ENCODE data around the gene BBS9. TPM values are rescaled to one million over a fixed set of nuclear protein-coding genes. Genes with fewer than 3 reads are reported as not detected.

The BBS9 gene
- total and polyA plus RNA-seq, 2 experiments from 2014 or later: 27.2 to 66.1 TPM

DNA sequence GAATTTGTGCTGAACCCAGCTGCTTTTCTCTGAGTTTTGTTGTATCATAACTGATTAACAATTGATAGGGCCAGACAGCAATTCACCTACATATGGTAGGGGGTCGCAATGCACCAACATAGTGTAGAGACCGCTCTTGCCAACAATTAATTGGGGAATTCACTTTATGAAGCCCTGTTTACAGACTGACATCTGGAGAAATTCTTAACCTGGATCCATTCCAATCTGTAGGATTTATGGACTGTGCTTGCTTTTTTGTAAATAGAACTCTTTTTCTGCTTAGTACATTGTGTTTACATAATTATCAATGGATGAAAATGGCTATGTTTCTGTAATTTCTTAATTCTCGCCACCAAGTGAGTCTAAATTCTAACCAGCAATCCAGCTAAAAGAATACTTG lies 464.2 kb downstream of the BBS9 start (continued):
- TF ChIP-seq, protein P1, sequence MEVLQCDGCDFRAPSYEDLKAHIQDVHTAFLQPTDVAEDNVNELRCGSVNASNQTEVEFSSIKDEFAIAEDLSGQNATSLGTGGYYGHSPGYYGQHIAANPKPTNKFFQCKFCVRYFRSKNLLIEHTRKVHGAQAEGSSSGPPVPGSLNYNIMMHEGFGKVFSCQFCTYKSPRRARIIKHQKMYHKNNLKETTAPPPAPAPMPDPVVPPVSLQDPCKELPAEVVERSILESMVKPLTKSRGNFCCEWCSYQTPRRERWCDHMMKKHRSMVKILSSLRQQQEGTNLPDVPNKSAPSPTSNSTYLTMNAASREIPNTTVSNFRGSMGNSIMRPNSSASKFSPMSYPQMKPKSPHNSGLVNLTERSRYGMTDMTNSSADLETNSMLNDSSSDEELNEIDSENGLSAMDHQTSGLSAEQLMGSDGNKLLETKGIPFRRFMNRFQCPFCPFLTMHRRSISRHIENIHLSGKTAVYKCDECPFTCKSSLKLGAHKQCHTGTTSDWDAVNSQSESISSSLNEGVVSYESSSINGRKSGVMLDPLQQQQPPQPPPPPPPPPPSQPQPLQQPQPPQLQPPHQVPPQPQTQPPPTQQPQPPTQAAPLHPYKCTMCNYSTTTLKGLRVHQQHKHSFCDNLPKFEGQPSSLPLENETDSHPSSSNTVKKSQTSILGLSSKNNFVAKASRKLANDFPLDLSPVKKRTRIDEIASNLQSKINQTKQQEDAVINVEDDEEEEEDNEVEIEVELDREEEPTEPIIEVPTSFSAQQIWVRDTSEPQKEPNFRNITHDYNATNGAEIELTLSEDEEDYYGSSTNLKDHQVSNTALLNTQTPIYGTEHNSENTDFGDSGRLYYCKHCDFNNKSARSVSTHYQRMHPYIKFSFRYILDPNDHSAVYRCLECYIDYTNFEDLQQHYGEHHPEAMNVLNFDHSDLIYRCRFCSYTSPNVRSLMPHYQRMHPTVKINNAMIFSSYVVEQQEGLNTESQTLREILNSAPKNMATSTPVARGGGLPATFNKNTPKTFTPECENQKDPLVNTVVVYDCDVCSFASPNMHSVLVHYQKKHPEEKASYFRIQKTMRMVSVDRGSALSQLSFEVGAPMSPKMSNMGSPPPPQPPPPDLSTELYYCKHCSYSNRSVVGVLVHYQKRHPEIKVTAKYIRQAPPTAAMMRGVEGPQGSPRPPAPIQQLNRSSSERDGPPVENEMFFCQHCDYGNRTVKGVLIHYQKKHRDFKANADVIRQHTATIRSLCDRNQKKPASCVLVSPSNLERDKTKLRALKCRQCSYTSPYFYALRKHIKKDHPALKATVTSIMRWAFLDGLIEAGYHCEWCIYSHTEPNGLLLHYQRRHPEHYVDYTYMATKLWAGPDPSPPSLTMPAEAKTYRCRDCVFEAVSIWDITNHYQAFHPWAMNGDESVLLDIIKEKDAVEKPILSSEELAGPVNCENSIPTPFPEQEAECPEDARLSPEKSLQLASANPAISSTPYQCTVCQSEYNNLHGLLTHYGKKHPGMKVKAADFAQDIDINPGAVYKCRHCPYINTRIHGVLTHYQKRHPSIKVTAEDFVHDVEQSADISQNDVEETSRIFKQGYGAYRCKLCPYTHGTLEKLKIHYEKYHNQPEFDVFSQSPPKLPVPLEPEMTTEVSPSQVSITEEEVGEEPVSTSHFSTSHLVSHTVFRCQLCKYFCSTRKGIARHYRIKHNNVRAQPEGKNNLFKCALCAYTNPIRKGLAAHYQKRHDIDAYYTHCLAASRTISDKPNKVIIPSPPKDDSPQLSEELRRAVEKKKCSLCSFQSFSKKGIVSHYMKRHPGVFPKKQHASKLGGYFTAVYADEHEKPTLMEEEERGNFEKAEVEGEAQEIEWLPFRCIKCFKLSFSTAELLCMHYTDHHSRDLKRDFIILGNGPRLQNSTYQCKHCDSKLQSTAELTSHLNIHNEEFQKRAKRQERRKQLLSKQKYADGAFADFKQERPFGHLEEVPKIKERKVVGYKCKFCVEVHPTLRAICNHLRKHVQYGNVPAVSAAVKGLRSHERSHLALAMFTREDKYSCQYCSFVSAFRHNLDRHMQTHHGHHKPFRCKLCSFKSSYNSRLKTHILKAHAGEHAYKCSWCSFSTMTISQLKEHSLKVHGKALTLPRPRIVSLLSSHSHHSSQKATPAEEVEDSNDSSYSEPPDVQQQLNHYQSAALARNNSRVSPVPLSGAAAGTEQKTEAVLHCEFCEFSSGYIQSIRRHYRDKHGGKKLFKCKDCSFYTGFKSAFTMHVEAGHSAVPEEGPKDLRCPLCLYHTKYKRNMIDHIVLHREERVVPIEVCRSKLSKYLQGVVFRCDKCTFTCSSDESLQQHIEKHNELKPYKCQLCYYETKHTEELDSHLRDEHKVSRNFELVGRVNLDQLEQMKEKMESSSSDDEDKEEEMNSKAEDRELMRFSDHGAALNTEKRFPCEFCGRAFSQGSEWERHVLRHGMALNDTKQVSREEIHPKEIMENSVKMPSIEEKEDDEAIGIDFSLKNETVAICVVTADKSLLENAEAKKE (CRISPR knock-in tag; IDR thresholded peaks at IDR 0.05): no peak

DNA sequence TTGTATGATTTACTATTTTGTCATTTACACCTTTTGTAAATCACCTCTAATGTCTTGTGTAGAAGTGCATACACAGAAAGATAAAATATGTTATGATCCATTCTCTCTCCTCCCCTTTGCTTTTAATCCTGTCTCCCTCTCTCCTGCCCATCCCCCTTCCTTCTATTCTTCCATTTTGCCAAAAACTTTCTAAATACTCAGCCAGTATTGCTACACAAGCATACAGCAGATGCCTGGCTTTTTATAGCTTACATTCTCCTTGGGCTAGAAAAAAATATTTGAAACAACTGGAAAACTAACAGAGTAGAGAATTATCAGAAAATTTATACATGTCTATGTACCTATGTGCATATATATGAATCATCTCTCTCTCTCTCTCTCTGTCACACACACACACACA lies 467.3 kb downstream of the BBS9 start:
- H3K9me3 Mint-ChIP-seq: no peaks in the 10 kb centered on the region
- no peaks in the 10 kb centered on the region for H3K9me2 ChIP-seq (ENCODE audit: insufficient read depth)

More for the DNA sequence above, 467.3 kb downstream of the BBS9 start:
- DNase-seq (ENCODE audit: low spot score): no peak
- Histone ChIP-seq H3K4me1 (ENCODE audit: insufficient read depth) (peaks cover 4% of the 10 kb centered on the region; the same call in 1 of the 2 replicates), H3K36me3 (ENCODE audit: insufficient read depth) (no peaks in the 10 kb centered on the region), H3F3A (replicated peaks; ENCODE audit: low read depth) (no peaks in the 10 kb centered on the region), H3K4me3 (no peak overlapping the region), H3K27ac (ENCODE audit: low read depth) (no peak overlapping the region), H3K79me2 (replicated peaks; ENCODE audit: insufficient read depth) (no peaks in the 10 kb centered on the region), H3K27me3 (ENCODE audit: insufficient read depth) (no peaks in the 10 kb centered on the region), H3K4me2 (no peak overlapping the region), H2AFZ (no peak overlapping the region), H4K20me1 (replicated peaks; ENCODE audit: insufficient read depth) (no peaks in the 10 kb centered on the region)
- Mint-ChIP-seq H3K27me3 (ENCODE audit: insufficient read depth, low read depth, poor library complexity) (no peaks in the 10 kb centered on the region), H3K27ac (no peak overlapping the region), H3K36me3 (ENCODE audit: low read depth) (no peaks in the 10 kb centered on the region), H3K4me1 (peaks cover 3% of the 10 kb centered on the region; the same call in 2 of the 3 replicates), H3K4me3 (no peak overlapping the region)
- TF ChIP-seq POLR2AphosphoS5 (IDR thresholded peaks at IDR 0.05; ENCODE audit: low read depth) (no peak), ZNF114 (CRISPR knock-in tag; IDR thresholded peaks at IDR 0.05) (no peak), NANOG (IDR thresholded peaks at IDR 0.05; ENCODE audit: borderline replicate concordance) (no peak)
- TF ChIP-seq, protein P2, sequence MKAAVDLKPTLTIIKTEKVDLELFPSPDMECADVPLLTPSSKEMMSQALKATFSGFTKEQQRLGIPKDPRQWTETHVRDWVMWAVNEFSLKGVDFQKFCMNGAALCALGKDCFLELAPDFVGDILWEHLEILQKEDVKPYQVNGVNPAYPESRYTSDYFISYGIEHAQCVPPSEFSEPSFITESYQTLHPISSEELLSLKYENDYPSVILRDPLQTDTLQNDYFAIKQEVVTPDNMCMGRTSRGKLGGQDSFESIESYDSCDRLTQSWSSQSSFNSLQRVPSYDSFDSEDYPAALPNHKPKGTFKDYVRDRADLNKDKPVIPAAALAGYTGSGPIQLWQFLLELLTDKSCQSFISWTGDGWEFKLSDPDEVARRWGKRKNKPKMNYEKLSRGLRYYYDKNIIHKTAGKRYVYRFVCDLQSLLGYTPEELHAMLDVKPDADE (IDR thresholded peaks at IDR 0.05): no peak
- TF ChIP-seq, protein P3, sequence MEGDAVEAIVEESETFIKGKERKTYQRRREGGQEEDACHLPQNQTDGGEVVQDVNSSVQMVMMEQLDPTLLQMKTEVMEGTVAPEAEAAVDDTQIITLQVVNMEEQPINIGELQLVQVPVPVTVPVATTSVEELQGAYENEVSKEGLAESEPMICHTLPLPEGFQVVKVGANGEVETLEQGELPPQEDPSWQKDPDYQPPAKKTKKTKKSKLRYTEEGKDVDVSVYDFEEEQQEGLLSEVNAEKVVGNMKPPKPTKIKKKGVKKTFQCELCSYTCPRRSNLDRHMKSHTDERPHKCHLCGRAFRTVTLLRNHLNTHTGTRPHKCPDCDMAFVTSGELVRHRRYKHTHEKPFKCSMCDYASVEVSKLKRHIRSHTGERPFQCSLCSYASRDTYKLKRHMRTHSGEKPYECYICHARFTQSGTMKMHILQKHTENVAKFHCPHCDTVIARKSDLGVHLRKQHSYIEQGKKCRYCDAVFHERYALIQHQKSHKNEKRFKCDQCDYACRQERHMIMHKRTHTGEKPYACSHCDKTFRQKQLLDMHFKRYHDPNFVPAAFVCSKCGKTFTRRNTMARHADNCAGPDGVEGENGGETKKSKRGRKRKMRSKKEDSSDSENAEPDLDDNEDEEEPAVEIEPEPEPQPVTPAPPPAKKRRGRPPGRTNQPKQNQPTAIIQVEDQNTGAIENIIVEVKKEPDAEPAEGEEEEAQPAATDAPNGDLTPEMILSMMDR (conservative IDR thresholded peaks at IDR 0.05; ENCODE audit: low read depth in 2 of 2): no peak
- ATAC-seq: no peak

Data from GM23338 (cell line).